Calu3 (cell line): ENCODE data around the gene SSBP3. TPM values are rescaled to one million over a fixed set of nuclear protein-coding genes. Genes with fewer than 3 reads are reported as not detected.
A peak's percentile ranks its signal among the peaks of the same experiment; 100 is the strongest.

Experiments used
- BruUV-seq: library from RNA; stranded (reverse); fragments of 400-500 nt; replicated peaks from 2 replicates; lab custom pipeline; 2021; lab: Mats Ljungman, UMichigan
- CTCF ChIA-PET: fragments of 300-600 bp; sonication (Branson Sonifier 250); formaldehyde crosslinking; loops from one replicate; lab custom pipeline; 2022; ENCODE audit warnings: antibody characterized with exemption; lab: Charles Lee
- DNase-seq: peaks from one replicate; pipeline ENCODE4 v3.0.0; 2022
- H3K27ac Mint-ChIP-seq: one replicate; pipeline ENCODE4 v1.8.0; 2022; ENCODE audit warnings: mixed read lengths; ENCODE audit not compliant: unreplicated experiment
- H3K27me3 Mint-ChIP-seq: one replicate; pipeline ENCODE4 v1.8.0; 2022; ENCODE audit warnings: mixed read lengths; ENCODE audit not compliant: unreplicated experiment
- H3K36me3 Mint-ChIP-seq: one replicate; pipeline ENCODE4 v1.8.0; 2022; ENCODE audit warnings: mild to moderate bottlenecking, moderate library complexity, mixed read lengths; ENCODE audit not compliant: insufficient read depth, unreplicated experiment
- H3K4me1 Mint-ChIP-seq: one replicate; pipeline ENCODE4 v1.8.0; 2022; ENCODE audit warnings: mild to moderate bottlenecking, low read depth, mixed read lengths; ENCODE audit not compliant: unreplicated experiment
- H3K4me3 Mint-ChIP-seq: one replicate; pipeline ENCODE4 v1.8.0; 2022; ENCODE audit warnings: mild to moderate bottlenecking, low read depth, moderate library complexity, mixed read lengths; ENCODE audit not compliant: unreplicated experiment
- H3K9me3 Mint-ChIP-seq: one replicate; pipeline ENCODE4 v1.8.0; 2022; ENCODE audit warnings: low read depth, mixed read lengths; ENCODE audit not compliant: unreplicated experiment
- intact Hi-C: fragments of 100-400 bp; cut with micrococcal nuclease; formaldehyde crosslinking; loops from one replicate; pipeline ENCODE4 v1.10.0; 2022; ENCODE audit not compliant: unreplicated experiment
- total RNA-seq: library from RNA; stranded (reverse); gene quantifications from 2 replicates; pipeline ENCODE4 v1.2.3, GENCODE V29; 2022
- TF ChIP-seq, protein P1 (sequence below): fragments of 200-600 bp; IDR thresholded peaks from one replicate; pipeline ENCODE4 v1.8.0; 2022; ENCODE audit warnings: antibody characterized with exemption; ENCODE audit not compliant: unreplicated experiment

Gene SSBP3
- total RNA-seq, 1 experiment from 2014 or later = 16.6 TPM

DNA sequence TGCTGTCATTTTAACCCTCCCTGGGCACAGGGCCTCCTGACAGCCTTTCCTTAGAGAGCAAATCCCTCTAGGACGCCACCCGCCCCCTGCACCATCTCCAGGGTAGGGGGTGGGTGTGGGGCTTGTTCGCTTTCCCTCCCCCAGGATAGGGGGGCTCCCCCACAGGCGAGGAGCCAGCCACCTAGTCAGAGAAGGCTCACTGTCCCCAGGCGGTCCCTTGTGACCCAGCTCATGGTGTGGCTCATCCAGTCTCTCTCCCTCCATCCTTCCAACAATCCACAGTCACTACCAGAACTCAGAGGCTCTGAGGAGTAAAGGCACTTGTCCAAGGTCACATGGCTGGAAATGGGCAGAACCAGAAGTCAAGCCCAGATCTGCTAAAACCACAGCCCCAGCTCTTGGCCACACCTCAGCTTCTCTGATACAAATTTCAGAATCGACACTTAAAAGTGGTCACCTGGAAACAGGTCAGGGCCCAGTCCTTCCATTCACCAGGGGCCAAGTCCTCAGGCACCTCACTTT, 116.4 kb downstream of the SSBP3 start:
- no TSS peak for BruUV-seq
- intact Hi-C loops = no loop called here
- TF ChIP-seq, protein P1, sequence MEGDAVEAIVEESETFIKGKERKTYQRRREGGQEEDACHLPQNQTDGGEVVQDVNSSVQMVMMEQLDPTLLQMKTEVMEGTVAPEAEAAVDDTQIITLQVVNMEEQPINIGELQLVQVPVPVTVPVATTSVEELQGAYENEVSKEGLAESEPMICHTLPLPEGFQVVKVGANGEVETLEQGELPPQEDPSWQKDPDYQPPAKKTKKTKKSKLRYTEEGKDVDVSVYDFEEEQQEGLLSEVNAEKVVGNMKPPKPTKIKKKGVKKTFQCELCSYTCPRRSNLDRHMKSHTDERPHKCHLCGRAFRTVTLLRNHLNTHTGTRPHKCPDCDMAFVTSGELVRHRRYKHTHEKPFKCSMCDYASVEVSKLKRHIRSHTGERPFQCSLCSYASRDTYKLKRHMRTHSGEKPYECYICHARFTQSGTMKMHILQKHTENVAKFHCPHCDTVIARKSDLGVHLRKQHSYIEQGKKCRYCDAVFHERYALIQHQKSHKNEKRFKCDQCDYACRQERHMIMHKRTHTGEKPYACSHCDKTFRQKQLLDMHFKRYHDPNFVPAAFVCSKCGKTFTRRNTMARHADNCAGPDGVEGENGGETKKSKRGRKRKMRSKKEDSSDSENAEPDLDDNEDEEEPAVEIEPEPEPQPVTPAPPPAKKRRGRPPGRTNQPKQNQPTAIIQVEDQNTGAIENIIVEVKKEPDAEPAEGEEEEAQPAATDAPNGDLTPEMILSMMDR = no peak
- Mint-ChIP-seq H3K4me3 (no peak overlapping the region), H3K36me3 (no peaks in the 10 kb centered on the region), H3K27me3 (no peaks in the 10 kb centered on the region), H3K9me3 (no peaks in the 10 kb centered on the region), H3K4me1 (peaks cover 25% of the 10 kb centered on the region), H3K27ac (no peak overlapping the region)
- DNase-seq = no peak
- CTCF ChIA-PET = no interaction called here

DNA sequence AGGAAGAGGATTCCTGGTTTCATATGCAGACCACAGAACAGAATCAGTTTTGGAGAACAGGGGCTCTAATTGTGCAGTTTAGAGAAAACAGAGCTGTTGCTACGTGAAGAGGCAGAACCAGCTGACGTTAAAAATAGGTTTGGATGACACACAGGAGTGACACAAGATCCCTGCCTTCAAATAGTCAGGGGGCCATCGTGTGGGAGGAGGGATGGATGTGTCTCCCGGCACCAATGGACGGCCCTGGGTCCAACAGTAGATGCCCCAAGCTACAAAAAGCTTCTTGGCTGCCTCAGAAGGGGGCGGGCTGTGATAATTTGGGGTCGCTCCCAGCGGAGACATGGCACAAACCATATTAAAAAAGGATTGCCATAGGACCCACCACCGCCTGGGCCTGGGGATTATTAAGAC, 118.4 kb downstream of the SSBP3 start:
- Mint-ChIP-seq H3K27ac (no peak overlapping the region), H3K36me3 (no peaks in the 10 kb centered on the region), H3K27me3 (no peaks in the 10 kb centered on the region), H3K4me3 (no peak overlapping the region), H3K9me3 (no peaks in the 10 kb centered on the region), H3K4me1 (peaks cover 25% of the 10 kb centered on the region)
- CTCF ChIA-PET = no interaction called here
- BruUV-seq = no TSS peak
- intact Hi-C loops = no loop called here
- TF ChIP-seq, protein P1 = no peak
- DNase-seq = no peak

DNA sequence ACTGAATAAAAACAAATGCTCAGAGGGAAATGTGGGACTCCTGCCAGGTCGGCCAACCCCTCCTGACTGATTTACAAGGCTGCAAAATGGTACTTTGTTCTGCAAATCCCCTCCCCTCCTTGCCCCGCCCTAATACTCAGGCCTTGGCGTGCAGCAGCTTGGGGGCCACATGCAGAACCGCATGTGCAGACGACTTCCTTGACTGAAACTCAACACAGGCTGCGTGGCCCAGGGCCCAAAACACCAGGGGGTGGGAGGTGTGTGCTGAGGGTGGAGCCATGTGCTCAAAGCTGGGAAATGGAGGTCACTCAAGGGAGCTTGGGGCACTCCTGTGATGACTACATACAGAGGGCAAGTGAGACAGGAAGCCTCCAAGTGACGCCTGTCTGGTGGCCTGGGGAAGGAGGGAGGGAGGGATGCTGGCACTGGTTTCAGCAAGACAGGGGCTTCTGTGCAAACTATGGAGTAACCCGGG, 119.0 kb downstream of the SSBP3 start:
- no peaks in the 10 kb centered on the region for H3K9me3 Mint-ChIP-seq
- TF ChIP-seq, protein P1 = no peak
- no peak overlapping the region for H3K4me3 Mint-ChIP-seq
- peaks cover 31% of the 10 kb centered on the region for H3K4me1 Mint-ChIP-seq
- H3K36me3 Mint-ChIP-seq = no peaks in the 10 kb centered on the region
- peak; percentile 75 for DNase-seq
- CTCF ChIA-PET = interaction anchor here (0.6 to 1.1 kb wide), 2 partner anchors 26 to 202 kb away, joined by 3 to 4 read pairs; no protein-coding TSS in a partner anchor
- intact Hi-C loops = no loop called here
- peak overlapping the region; percentile 40 for H3K27ac Mint-ChIP-seq
- BruUV-seq = no TSS peak
- H3K27me3 Mint-ChIP-seq = no peaks in the 10 kb centered on the region

DNA sequence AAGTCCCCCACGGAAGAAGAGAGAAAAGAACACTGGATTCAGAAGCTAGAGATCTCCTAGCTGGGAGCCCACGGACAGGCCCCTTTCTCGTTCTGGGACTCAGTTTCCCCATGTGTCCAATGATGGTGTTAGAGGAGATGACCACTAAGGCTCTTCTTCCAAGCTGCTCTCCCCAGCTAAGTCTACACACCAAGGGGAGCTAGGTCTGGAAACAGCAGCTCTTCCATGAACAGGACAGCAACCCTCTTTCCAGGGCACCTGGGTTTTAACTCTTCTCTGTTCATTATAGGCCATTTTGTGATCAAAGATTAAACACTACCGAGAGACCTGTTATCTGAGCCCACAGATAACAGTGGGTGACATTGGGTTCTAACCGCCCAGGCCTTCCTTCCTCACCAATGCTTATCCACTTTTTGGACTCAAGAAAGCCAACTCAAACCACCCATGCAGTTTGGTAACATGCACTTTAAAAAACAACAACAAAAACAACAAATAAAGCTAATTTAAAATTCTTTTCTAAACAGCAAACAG, 120.3 kb downstream of the SSBP3 start:
- CTCF ChIA-PET = interaction anchor here (1.2 kb wide), 1 partner anchor 203 kb away, joined by 4 read pairs; no protein-coding TSS in a partner anchor
- no peak overlapping the region for H3K4me3 Mint-ChIP-seq

More for the DNA sequence above, 120.3 kb downstream of the SSBP3 start:
- intact Hi-C loops = no loop called here
- peaks cover 35% of the 10 kb centered on the region for H3K4me1 Mint-ChIP-seq
- H3K27ac Mint-ChIP-seq = no peak overlapping the region
- TF ChIP-seq, protein P1 = no peak
- no peaks in the 10 kb centered on the region for H3K9me3 Mint-ChIP-seq
- H3K36me3 Mint-ChIP-seq = no peaks in the 10 kb centered on the region
- H3K27me3 Mint-ChIP-seq = no peaks in the 10 kb centered on the region
- DNase-seq = no peak
- no TSS peak for BruUV-seq
